Measurements from ENCODE around the gene PALLD. TPM values are rescaled to one million over a fixed set of nuclear protein-coding genes. Genes with fewer than 3 reads are reported as not detected.
A peak's percentile ranks its signal among the peaks of the same experiment; 100 is the strongest.

Gene PALLD
- total RNA-seq, 1 experiment from 2014 or later, result 0.51 TPM

GRCh38 chr4:168841000-168841671, 344.3 kb downstream of the PALLD start:
- peak; percentile 69 for DNase-seq (ENCODE audit: low spot score)
- in situ Hi-C loops (cut with HindIII; ENCODE audit: low sequenced_read_pairs), result no loop called here

DNA sequence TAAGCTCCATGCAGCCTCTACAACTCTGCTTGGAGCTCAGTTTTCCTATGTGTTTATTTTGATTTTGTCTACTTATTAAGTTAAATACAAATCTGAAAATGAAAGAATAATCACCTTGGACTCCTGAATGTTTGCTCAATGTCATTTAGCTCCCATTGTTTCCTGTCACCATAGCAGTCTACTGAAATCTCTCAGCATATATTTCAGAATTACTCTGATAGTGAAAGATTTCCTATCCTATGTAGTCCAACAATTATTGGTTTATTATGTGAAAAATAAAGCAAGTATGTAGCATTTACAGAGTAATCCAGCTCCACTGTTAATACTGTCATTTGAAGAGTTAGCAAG, 344.8 kb downstream of the PALLD start:
- in situ Hi-C loops (cut with HindIII; ENCODE audit: low sequenced_read_pairs), result no loop called here
- no peak for DNase-seq (ENCODE audit: low spot score)

- no peak for DNase-seq (ENCODE audit: low spot score)
- in situ Hi-C loops (cut with HindIII; ENCODE audit: low sequenced_read_pairs), result no loop called here
These were observed 345.3 kb downstream of the PALLD start for GRCh38 chr4:168842186-168842585.

GRCh38 chr4:168843635-168844034, 346.8 kb downstream of the PALLD start:
- in situ Hi-C loops (cut with HindIII; ENCODE audit: low sequenced_read_pairs), result no loop called here
- DNase-seq (ENCODE audit: low spot score), result no peak

DNA sequence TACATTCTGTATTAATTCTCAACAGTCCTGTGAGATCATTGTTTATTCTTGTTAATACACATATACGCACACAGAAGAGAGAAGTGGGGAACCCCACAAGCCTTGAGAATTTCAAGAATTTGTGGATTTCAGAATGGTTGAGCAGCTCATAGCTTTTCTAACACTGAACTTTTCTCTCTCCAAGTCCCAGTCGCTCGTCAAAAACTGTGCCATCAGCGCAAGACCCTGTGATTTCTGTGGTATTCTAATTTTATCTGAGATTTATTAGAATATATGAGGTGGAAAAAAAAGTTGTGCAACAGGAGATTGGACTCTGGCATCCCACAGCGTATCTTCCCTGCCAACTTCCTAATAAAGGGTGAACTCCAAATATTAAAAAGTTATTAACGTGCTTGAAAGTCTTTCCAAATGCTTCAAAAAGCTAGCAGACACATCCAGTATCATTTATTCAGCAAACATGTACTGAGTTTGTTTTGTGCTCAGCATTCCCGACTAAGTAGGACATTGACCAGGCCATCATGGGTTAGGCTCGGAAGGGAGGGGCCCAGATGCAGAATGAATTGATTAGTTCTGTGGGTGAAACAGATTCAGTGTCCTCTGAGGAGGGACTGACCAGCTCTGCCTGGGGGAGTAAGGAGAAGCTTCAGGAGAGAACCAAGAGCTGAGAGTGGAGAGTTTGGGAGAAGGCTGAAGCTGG, 347.6 kb downstream of the PALLD start:
- in situ Hi-C loops (cut with HindIII; ENCODE audit: low sequenced_read_pairs), result no loop called here
- no peak for DNase-seq (ENCODE audit: low spot score)

GRCh38 chr4:168845897-168846296, 349.0 kb downstream of the PALLD start:
- in situ Hi-C loops (cut with HindIII; ENCODE audit: low sequenced_read_pairs), result no loop called here
- no peak for DNase-seq (ENCODE audit: low spot score)

GRCh38 chr4:168846414-168846813, 349.6 kb downstream of the PALLD start:
- in situ Hi-C loops (cut with HindIII; ENCODE audit: low sequenced_read_pairs), result no loop called here
- no peak for DNase-seq (ENCODE audit: low spot score)

DNA sequence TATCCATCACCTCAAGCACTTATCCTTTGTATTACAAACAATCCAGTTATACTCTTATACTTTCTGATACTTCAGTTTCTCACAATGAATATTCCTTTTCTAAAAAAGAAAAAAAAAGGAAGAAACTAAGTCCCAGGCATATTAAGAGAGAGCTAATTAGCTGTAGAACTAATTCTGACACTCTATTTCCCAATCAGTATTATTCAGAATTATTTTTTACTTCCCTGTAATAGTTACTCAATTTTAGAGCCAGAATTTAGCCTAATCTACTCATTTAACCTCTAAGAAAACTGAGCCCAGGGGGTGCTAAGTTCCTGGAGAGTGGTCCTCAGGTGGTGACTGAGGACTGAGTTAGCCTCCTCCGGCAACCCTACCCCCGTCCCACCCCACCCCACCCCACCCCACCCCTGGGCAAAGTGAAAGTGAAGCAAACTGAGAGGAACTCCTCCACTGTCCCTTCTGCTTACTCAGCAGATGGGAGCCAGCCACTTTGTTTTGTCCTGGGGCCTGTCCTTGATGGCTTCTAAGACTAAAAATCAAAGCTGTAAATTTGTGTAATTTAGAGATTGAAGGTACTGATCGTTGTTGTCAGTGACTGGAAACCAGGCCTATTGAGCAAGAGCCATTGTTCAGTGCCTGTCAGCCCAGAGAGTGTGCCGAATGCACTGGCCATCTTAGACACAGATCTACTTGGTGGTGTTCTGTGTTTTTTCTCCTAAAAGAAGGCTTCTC, 351.1 kb downstream of the PALLD start:
- DNase-seq (ENCODE audit: low spot score), result no peak
- in situ Hi-C loops (cut with HindIII; ENCODE audit: low sequenced_read_pairs), result no loop called here

DNA sequence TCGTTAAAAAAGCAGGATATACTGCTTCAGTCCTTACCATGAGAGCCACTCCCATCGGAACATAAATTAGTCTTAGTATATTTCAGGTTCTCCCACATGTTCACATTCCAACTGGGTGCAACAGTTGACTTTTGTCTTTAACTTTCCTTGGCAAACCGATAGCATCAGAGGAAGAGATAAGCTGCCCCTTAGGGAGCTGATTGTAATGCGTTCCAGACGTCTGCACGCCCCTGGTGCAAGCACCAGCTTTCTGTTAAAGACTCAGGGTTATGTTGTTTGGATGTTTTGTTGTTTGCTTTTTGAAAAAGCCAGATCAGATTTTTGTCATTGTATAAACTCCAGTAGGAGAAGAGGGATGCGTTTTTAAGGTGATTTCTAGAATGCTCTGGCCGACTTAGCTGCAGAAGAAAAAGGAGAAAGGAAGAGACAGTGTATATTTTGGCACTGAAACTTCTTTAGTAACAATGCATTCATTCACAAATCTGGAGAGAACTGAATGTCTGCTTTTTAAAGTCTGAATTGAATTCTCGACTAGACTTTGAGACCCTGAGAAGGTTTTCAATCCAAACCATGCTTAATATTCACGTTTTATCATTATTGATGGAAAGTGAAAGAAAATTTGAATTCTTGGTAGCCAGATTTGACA, 352.3 kb downstream of the PALLD start:
- in situ Hi-C loops (cut with HindIII; ENCODE audit: low sequenced_read_pairs), result no loop called here
- no peak for DNase-seq (ENCODE audit: low spot score)

DNA sequence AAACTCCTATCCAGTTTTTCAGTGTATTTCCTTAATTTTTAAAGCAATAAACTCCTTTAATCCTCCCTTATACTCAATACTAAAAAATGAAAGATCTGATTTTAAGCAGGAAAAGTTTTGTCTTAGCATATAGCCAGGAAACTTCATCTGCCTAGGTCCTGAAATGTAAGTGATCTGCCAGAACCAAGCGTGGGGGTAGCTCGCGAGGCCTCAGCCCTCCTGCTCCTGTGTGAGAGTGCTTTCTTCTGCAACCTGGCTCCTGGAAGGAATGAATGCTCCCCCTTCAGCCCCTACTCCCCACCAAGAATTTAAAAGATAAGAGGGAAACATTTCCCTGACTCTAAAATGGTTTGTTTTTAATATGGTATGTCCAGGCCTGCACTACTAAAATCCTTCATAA, 353.1 kb downstream of the PALLD start:
- no peak for DNase-seq (ENCODE audit: low spot score)
- in situ Hi-C loops (cut with HindIII; ENCODE audit: low sequenced_read_pairs), result no loop called here

GRCh38 chr4:168852387-168852786, 355.5 kb downstream of the PALLD start:
- DNase-seq (ENCODE audit: low spot score), result no peak
- in situ Hi-C loops (cut with HindIII; ENCODE audit: low sequenced_read_pairs), result no loop called here

GRCh38 chr4:168852933-168853713, 356.3 kb downstream of the PALLD start:
- in situ Hi-C loops (cut with HindIII; ENCODE audit: low sequenced_read_pairs), result no loop called here
- no peak for DNase-seq (ENCODE audit: low spot score)

GRCh38 chr4:168853770-168854169, 356.9 kb downstream of the PALLD start:
- DNase-seq (ENCODE audit: low spot score), result no peak
- in situ Hi-C loops (cut with HindIII; ENCODE audit: low sequenced_read_pairs), result no loop called here

- no peak for DNase-seq (ENCODE audit: low spot score)
- in situ Hi-C loops (cut with HindIII; ENCODE audit: low sequenced_read_pairs), result no loop called here
These were observed 357.6 kb downstream of the PALLD start for GRCh38 chr4:168854350-168854921.

DNA sequence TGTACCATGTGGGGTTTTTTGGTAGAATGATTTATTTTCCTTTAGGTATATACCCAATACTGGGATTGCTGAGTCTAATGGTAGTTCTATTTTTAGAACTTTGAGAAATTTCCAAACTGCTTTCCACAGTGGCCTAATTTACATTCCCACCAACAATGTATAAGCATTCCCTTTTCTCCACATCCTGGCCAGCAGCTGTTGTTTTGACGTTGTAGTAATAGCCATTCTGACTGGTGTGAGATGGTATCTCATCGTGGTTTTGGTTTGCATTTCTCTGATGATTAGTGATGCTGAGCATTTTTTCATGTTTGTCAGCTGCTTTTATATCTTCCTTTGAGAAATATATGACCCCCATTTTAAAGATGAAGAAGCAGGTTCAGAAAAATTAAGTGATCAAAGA, 359.5 kb downstream of the PALLD start:
- in situ Hi-C loops (cut with HindIII; ENCODE audit: low sequenced_read_pairs), result no loop called here
- no peak for DNase-seq (ENCODE audit: low spot score)

- no peak for DNase-seq (ENCODE audit: low spot score)
- in situ Hi-C loops (cut with HindIII; ENCODE audit: low sequenced_read_pairs), result no loop called here
These were observed 360.2 kb downstream of the PALLD start for GRCh38 chr4:168857009-168857408.

GRCh38 chr4:168857546-168858314, 360.9 kb downstream of the PALLD start:
- no peak for DNase-seq (ENCODE audit: low spot score)
- in situ Hi-C loops (cut with HindIII; ENCODE audit: low sequenced_read_pairs), result no loop called here

DNA sequence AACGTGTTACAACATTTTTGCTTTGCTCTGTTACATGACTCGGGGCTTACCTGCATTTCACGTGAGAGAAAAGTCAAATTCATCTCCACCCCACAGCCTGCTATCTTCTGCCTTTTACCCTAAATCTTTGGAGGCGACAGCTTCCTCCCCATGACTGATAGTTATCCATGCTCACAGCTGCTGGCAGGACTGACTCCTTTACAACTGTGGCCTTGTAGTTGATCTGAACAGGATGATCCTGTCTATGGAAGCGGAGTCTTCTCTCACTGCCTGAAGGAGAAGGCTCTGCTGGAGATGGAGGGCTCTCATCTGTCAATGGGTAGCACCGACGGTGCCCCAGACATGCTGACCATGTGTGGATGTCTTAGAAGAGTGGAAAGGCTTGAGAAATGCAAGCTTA, 362.2 kb downstream of the PALLD start:
- in situ Hi-C loops (cut with HindIII; ENCODE audit: low sequenced_read_pairs), result no loop called here
- DNase-seq (ENCODE audit: low spot score), result no peak
